PC-9 (cell line): Measurements from ENCODE around the gene DAP3.

Experiments
- CTCF ChIP-seq: fragments of 200-600 bp; sonication (generic); conservative IDR thresholded peaks from 2 replicates; pipeline ENCODE4 v1.6.1; 2017; ENCODE audit warnings: mixed run types, antibody characterized with exemption, mild to moderate bottlenecking, moderate library complexity
- EZH2 ChIP-seq: fragments of 200-600 bp; sonication (generic); IDR thresholded peaks from 2 replicates; pipeline ENCODE4 v1.8.0; 2017; ENCODE audit warnings: antibody characterized with exemption, low read depth

- TF ChIP-seq CTCF: no peak
- no peak for TF ChIP-seq EZH2
Measured at GRCh38 chr1:155760751-155761475, 72.0 kb downstream of the DAP3 start.
